Activated CD8-positive, alpha-beta T cell treated with anti-CD3 and anti-CD28 coated beads for 36 hours (primary cell): ENCODE measurements around the gene MAN2C1. TPM values are rescaled to one million over a fixed set of nuclear protein-coding genes. Genes with fewer than 3 reads are reported as not detected.

Experiments used
- ATAC-seq: fragments of 200-7000 bp; cut with Tn5 transposase; one replicate; pipeline ENCODE4 v1.10.0; 2021; ENCODE audit warnings: mild to moderate bottlenecking, moderate library complexity
- CTCF ChIA-PET: fragments of 350-600 bp; sonication (Branson Sonifier 250); formaldehyde crosslinking; loops from one replicate; lab custom pipeline; 2021; ENCODE audit warnings: antibody characterized with exemption; lab: Charles Lee
- POLR2A ChIA-PET: fragments of 350-600 bp; sonication (Branson Sonifier 250); formaldehyde crosslinking; loops from one replicate; lab custom pipeline; 2021; ENCODE audit warnings: antibody characterized with exemption; lab: Charles Lee
- DNase-seq: peaks from one replicate; pipeline ENCODE4 v3.0.0-alpha.2; 2020
- H3K27ac Mint-ChIP-seq: one replicate; pipeline ENCODE4 v1.8.0; 2021; ENCODE audit warnings: mild to moderate bottlenecking, mixed read lengths
- H3K27me3 Mint-ChIP-seq: one replicate; pipeline ENCODE4 v1.8.0; 2021; ENCODE audit warnings: mixed read lengths
- H3K36me3 Mint-ChIP-seq: one replicate; pipeline ENCODE4 v1.8.0; 2021; ENCODE audit warnings: low read depth, mixed read lengths
- H3K4me1 Mint-ChIP-seq: one replicate; pipeline ENCODE4 v1.8.0; 2021; ENCODE audit warnings: low read depth, mixed read lengths
- H3K4me3 Mint-ChIP-seq: one replicate; pipeline ENCODE4 v1.8.0; 2021; ENCODE audit warnings: mild to moderate bottlenecking, moderate library complexity, mixed read lengths
- H3K9me3 Mint-ChIP-seq: one replicate; pipeline ENCODE4 v1.8.0; 2021; ENCODE audit warnings: mixed read lengths
- intact Hi-C: fragments of 100-400 bp; cut with micrococcal nuclease; formaldehyde crosslinking; loops from one replicate; pipeline ENCODE4 v1.10.0; 2022
- total RNA-seq, 2 experiments: library from RNA; stranded (reverse); gene quantifications; one replicate each; pipeline ENCODE4 v1.2.3, GENCODE V29; 2021
- TF ChIP-seq, protein P1 (sequence below): fragments of 200-600 bp; IDR thresholded peaks from one replicate; pipeline ENCODE4 v1.8.0; 2022; ENCODE audit warnings: antibody characterized with exemption, mild to moderate bottlenecking

The MAN2C1 gene
- total RNA-seq, 2 experiments from 2014 or later, result 170 to 181 TPM

DNA sequence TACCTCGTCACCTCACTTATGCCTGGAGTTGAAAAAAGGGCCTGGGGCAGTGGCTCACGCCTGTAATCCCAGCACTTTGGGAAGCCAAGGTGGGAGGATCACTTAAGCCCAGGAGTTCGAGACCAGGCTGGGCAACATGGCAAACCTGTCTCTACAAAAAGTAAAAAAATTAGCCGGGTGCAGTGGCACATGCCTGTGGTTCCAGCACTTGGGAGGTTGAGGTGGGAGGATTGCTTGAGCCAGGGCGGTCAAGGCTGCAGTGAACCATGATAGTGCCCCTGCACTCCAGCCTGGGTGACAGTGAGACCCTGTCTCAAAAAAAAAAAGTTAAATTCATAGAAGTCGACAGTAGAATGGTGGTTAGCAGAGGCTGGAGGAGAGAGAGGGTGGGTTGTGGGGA, 26.2 kb downstream of the MAN2C1 start:
- intact Hi-C loops, result no loop called here
- peaks cover 1% of the 10 kb centered on the region for H3K27me3 Mint-ChIP-seq
- H3K27ac Mint-ChIP-seq, result no peak overlapping the region
- ATAC-seq, result no peak
- ChIA-PET CTCF (no interaction called here), POLR2A (no interaction called here)
- H3K4me3 Mint-ChIP-seq, result no peak overlapping the region
- TF ChIP-seq, protein P1, sequence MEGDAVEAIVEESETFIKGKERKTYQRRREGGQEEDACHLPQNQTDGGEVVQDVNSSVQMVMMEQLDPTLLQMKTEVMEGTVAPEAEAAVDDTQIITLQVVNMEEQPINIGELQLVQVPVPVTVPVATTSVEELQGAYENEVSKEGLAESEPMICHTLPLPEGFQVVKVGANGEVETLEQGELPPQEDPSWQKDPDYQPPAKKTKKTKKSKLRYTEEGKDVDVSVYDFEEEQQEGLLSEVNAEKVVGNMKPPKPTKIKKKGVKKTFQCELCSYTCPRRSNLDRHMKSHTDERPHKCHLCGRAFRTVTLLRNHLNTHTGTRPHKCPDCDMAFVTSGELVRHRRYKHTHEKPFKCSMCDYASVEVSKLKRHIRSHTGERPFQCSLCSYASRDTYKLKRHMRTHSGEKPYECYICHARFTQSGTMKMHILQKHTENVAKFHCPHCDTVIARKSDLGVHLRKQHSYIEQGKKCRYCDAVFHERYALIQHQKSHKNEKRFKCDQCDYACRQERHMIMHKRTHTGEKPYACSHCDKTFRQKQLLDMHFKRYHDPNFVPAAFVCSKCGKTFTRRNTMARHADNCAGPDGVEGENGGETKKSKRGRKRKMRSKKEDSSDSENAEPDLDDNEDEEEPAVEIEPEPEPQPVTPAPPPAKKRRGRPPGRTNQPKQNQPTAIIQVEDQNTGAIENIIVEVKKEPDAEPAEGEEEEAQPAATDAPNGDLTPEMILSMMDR, result no peak
- H3K9me3 Mint-ChIP-seq, result no peaks in the 10 kb centered on the region
- peaks cover 8% of the 10 kb centered on the region for H3K4me1 Mint-ChIP-seq
- DNase-seq, result no peak
- H3K36me3 Mint-ChIP-seq, result peaks cover 11% of the 10 kb centered on the region

DNA sequence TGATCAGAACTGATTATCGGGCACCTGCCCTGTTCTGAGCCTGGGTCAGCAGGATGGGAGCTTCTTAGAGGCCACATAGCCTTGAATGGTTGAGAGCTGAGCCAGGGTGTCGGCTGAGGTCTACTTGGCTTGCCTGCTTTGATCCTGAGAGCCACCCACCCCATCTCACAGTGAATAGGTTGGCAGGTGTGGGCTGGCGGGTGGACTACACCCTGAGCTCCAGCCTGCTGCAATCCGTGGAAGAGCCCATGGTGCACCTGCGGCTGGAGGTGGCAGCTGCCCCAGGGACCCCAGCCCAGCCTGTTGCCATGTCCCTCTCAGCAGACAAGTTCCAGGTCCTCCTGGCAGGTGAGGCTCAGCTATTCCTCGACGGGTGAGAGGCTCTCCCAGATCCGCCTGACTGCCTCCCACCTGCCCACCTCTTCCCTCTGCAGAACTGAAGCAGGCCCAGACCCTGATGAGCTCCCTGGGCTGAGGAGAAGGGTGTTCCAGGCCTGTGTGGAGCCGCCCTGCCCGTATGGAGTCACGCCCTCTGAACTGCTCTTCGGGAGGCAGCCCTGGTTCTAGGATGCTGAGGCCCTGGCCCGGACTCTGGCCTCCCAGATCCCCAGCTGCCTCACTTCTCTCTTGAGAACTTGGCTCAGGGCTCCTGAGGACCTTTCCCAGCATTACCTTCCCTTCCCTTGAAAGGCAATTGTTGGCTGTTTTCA, 28.7 kb downstream of the MAN2C1 start:
- Mint-ChIP-seq H3K27ac (no peak overlapping the region), H3K36me3 (peaks cover 10% of the 10 kb centered on the region), H3K4me1 (peaks cover 18% of the 10 kb centered on the region), H3K27me3 (no peaks in the 10 kb centered on the region), H3K9me3 (no peaks in the 10 kb centered on the region), H3K4me3 (no peak overlapping the region)
- ATAC-seq, result no peak
- TF ChIP-seq, protein P1, result no peak
- POLR2A ChIA-PET, result no interaction called here
- no peak for DNase-seq
- CTCF ChIA-PET, result no interaction called here
- intact Hi-C loops, result no loop called here

DNA sequence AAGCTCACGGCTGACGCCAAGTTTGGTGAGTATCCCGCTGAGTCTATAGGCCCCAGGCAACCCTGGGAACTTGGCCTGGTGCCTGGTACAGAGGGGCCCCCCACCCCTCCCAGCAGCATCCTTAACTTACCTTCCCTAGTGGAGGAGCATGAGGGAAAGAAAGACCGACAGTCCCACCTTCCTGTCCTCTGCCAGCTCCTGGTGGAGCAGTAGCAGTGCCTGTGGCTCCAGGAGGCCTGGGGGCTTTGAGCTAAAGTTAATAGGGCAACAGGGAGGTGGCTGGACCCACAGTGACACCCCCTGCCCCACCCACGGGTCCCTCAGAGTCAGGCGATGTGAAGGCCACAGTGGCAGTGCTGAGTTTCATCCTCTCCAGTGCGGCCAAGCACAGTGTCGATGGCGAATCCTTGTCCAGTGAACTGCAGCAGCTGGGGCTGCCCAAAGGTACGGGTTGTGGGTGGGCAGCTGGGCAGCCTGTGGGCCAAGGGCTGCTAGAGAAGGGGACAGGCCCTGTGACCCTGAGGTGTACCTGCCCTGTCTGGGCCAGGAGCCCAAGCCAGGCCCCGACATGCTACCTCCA, 29.7 kb downstream of the MAN2C1 start:
- no peak overlapping the region for H3K4me3 Mint-ChIP-seq
- peaks cover 18% of the 10 kb centered on the region for H3K4me1 Mint-ChIP-seq
- ATAC-seq (no peak), DNase-seq (no peak)
- H3K27me3 Mint-ChIP-seq, result no peaks in the 10 kb centered on the region
- CTCF ChIA-PET, result no interaction called here
- no peak overlapping the region for H3K27ac Mint-ChIP-seq
- intact Hi-C loops, result no loop called here
- no peaks in the 10 kb centered on the region for H3K9me3 Mint-ChIP-seq
- H3K36me3 Mint-ChIP-seq, result peaks cover 10% of the 10 kb centered on the region
- TF ChIP-seq, protein P1, result no peak
- POLR2A ChIA-PET, result no interaction called here

DNA sequence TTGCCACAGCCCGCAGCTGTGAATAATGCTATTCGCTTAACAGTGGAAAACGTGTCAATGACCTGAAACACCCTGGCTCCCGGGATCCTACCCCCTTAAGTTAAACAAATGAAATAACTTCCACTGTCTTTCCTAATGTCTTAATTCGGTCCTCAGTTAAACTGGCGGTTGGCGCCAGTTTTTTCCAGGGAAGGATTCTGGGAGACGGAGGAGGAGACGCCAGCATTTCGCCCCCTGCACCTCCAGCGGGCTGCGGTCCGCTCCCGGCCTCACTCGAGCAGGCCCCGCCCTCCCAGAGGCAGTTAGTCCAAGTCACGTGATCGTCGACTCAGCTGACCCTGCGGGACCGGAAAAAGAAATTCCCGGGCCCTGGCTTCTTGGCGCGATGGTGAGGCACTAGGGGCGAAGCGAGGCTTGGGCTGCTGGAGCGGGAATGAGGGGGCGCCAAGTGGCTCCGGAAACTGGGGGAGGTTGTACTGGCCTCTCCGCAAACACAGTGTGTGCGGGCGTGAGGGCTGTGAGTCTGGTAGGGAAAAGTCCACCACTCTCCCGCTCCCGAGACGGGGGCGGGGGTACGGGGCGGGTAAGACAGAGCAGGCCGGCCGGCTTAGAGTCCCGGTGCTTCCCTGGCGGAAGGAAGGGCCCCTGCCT, 32.6 kb downstream of the MAN2C1 start, which contains the start of gene COMMD4:
Gene COMMD4, plus strand, starts transcription at position 359 of the 651 bp plus-strand sequence. Its CDS starts 27 bp downstream, at position 386.
- Mint-ChIP-seq H3K4me3 (peak within 1 kb of the TSS; percentile 93), H3K36me3 (peaks cover 3% of the 10 kb centered on the region), H3K4me1 (peaks cover 18% of the 10 kb centered on the region), H3K9me3 (no peaks in the 10 kb centered on the region), H3K27me3 (no peaks in the 10 kb centered on the region), H3K27ac (peak within 1 kb of the TSS; percentile 91)
- ChIA-PET POLR2A (interaction anchor here (0.6 to 1.9 kb wide), 4 partner anchors 15 to 720 kb away, joined by 4 to 7 read pairs (median 5); partner anchors contain the start of genes CLK3 and MAN2C1), CTCF (interaction anchor here (0.9 kb wide), 1 partner anchor 32 kb away, joined by 3 read pairs; no protein-coding TSS in a partner anchor)
- peak; percentile 89 for ATAC-seq
- peak; percentile 94 for DNase-seq
- TF ChIP-seq, protein P1, result no peak
- intact Hi-C loops, result no loop called here
